Stomach smooth muscle (tissue), 2 donors: ENCODE results near the gene GAB4.

Experiments
- H3K27ac ChIP-seq: one replicate; pipeline ENCODE4 v1.7.0; 2013; ENCODE audit warnings: mild to moderate bottlenecking, low read length, inconsistent platforms
- H3K27me3 ChIP-seq, 2 donors: one replicate each; pipeline ENCODE4 v1.7.0; 2013; ENCODE audit warnings: low read length in 2 of 2; ENCODE audit not compliant: insufficient read depth in 2 of 2, control insufficient read depth in 1 of 2
- H3K36me3 ChIP-seq, 2 donors: one replicate each; pipeline ENCODE4 v1.7.0; 2013; ENCODE audit warnings: low read length in 2 of 2; ENCODE audit not compliant: control insufficient read depth in 2 of 2, insufficient read depth in 2 of 2
- H3K4me1 ChIP-seq: one replicate; pipeline ENCODE4 v1.7.0; 2013; ENCODE audit warnings: low read length; ENCODE audit not compliant: control insufficient read depth, insufficient read depth
- H3K4me3 ChIP-seq, 2 donors: one replicate each; pipeline ENCODE4 v1.7.0; 2013; ENCODE audit warnings: low read length in 2 of 2
- H3K9ac ChIP-seq, 2 donors: one replicate each; pipeline ENCODE4 v1.7.0; 2013; ENCODE audit warnings: low read length in 2 of 2, mild to moderate bottlenecking in 1 of 2
- H3K9me3 ChIP-seq, 2 donors: one replicate each; pipeline ENCODE4 v1.7.0; 2013; ENCODE audit warnings: low read length in 2 of 2; ENCODE audit not compliant: control insufficient read depth in 2 of 2
- donor health status: healthy.
- donor health status: Pancreatic carcinoma.

The GAB4 gene

GRCh38 chr22:16966251-16966650 lies 41.8 kb downstream of the GAB4 start:
- Histone ChIP-seq H3K9me3 (no peaks in the 10 kb centered on the region), H3K36me3 (no peaks in the 10 kb centered on the region), H3K4me1 (no peaks in the 10 kb centered on the region), H3K4me3 (no peak overlapping the region), H3K9ac (no peak overlapping the region), H3K27ac (no peak overlapping the region), H3K27me3 (peaks cover 0 to 3% of the 10 kb centered on the region in 2 donors)

GRCh38 chr22:16965560-16965959 lies 42.5 kb downstream of the GAB4 start:
- no peaks in the 10 kb centered on the region for H3K36me3 ChIP-seq
- H3K4me1 ChIP-seq = no peaks in the 10 kb centered on the region
- H3K9me3 ChIP-seq = no peaks in the 10 kb centered on the region
- H3K27ac ChIP-seq = no peak overlapping the region
- H3K9ac ChIP-seq = no peak overlapping the region
- no peak overlapping the region for H3K4me3 ChIP-seq
- peaks cover 0 to 3% of the 10 kb centered on the region in 2 donors for H3K27me3 ChIP-seq

GRCh38 chr22:16965083-16965482 lies 42.9 kb downstream of the GAB4 start:
- no peak overlapping the region for H3K27ac ChIP-seq
- no peaks in the 10 kb centered on the region for H3K4me1 ChIP-seq
- no peaks in the 10 kb centered on the region for H3K36me3 ChIP-seq
- H3K4me3 ChIP-seq = no peak overlapping the region
- peaks cover 0 to 3% of the 10 kb centered on the region in 2 donors for H3K27me3 ChIP-seq
- H3K9ac ChIP-seq = no peak overlapping the region
- no peaks in the 10 kb centered on the region for H3K9me3 ChIP-seq

DNA sequence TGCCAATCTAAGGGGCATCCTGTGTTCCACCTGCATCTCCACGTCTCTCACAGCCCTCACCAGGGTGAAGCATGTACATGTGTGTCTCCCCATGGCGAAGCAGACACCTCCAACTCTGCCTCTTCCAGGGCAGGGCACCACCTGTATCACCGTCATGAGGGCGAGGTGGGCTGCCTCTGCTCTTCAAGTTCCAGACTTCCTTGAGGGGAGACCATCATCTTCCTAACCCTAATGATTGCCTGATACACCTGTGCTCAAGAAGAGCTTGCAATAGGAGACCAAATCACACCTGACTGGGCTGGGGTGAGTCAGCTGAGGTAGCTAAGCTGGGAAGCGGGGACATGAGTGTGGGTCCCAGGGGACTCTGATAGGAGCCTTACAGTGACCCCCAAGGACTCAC lies 43.7 kb downstream of the GAB4 start:
- Histone ChIP-seq H3K9ac (no peak overlapping the region), H3K9me3 (no peaks in the 10 kb centered on the region), H3K27me3 (peaks cover 0 to 3% of the 10 kb centered on the region in 2 donors), H3K4me3 (no peak overlapping the region), H3K27ac (no peak overlapping the region), H3K36me3 (no peaks in the 10 kb centered on the region), H3K4me1 (no peaks in the 10 kb centered on the region)

DNA sequence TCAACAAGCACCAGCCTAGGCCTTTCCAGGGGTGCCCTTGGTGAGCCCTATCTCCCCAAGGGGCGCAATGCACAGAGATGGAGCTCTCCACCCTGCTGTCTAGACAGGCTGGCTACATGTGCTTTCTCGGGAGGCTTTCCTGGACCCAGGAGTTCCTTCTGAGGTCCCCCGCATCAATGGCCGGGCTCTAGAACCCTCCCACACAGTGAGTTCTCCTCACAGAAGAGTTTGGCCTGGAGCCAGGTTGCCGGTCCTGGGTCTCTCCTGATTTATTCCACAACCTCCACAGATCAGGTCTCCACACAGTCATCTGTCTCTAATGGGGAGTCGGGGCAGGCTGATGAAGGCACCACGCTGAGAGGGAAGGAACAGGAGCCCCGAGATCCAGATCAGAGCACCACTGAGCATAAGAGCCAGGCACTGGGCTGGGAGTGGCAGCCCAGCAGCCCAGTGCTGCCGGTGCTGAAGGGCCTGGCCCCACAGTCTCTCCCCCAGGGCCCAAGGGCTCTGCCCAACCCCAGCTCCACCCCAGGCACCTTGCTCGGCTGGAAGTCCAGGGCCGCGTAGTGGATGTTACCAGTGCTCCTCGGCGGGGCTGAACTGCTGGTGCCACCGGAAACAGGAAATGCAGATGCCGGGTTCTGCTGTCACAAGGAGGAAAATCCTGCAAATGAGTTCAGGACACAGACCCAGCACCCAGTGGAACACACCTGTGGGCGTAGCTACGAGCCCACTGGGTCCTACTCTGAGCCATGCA lies 44.7 kb downstream of the GAB4 start:
- Histone ChIP-seq H3K9ac (no peak overlapping the region), H3K9me3 (no peaks in the 10 kb centered on the region), H3K4me3 (no peak overlapping the region), H3K4me1 (no peaks in the 10 kb centered on the region), H3K36me3 (no peaks in the 10 kb centered on the region), H3K27ac (no peak overlapping the region), H3K27me3 (peaks cover 0 to 3% of the 10 kb centered on the region in 2 donors)

GRCh38 chr22:16962501-16962900 lies 45.5 kb downstream of the GAB4 start:
- Histone ChIP-seq H3K9me3 (no peaks in the 10 kb centered on the region), H3K9ac (no peak overlapping the region), H3K4me3 (no peak overlapping the region), H3K4me1 (no peaks in the 10 kb centered on the region), H3K27ac (no peak overlapping the region), H3K36me3 (no peaks in the 10 kb centered on the region), H3K27me3 (peaks cover 0 to 2% of the 10 kb centered on the region in 2 donors)

- Histone ChIP-seq H3K4me1 (no peaks in the 10 kb centered on the region), H3K9ac (no peak overlapping the region), H3K27me3 (peaks cover 0 to 2% of the 10 kb centered on the region in 2 donors), H3K27ac (no peak overlapping the region), H3K9me3 (no peaks in the 10 kb centered on the region), H3K4me3 (no peak overlapping the region), H3K36me3 (no peaks in the 10 kb centered on the region)
Observed at GRCh38 chr22:16961477-16962186, 46.4 kb downstream of the GAB4 start.

- Histone ChIP-seq H3K9me3 (no peaks in the 10 kb centered on the region), H3K9ac (no peak overlapping the region), H3K4me3 (no peak overlapping the region), H3K27ac (no peak overlapping the region), H3K36me3 (no peaks in the 10 kb centered on the region), H3K27me3 (peaks cover 0 to 2% of the 10 kb centered on the region in 2 donors), H3K4me1 (no peaks in the 10 kb centered on the region)
Observed at GRCh38 chr22:16960884-16961249, 47.2 kb downstream of the GAB4 start.

GRCh38 chr22:16960220-16960883 lies 47.7 kb downstream of the GAB4 start:
- Histone ChIP-seq H3K9ac (no peak overlapping the region), H3K36me3 (no peaks in the 10 kb centered on the region), H3K27ac (no peak overlapping the region), H3K9me3 (no peaks in the 10 kb centered on the region), H3K4me1 (no peaks in the 10 kb centered on the region), H3K27me3 (peaks cover 0 to 2% of the 10 kb centered on the region in 2 donors), H3K4me3 (no peak overlapping the region)

DNA sequence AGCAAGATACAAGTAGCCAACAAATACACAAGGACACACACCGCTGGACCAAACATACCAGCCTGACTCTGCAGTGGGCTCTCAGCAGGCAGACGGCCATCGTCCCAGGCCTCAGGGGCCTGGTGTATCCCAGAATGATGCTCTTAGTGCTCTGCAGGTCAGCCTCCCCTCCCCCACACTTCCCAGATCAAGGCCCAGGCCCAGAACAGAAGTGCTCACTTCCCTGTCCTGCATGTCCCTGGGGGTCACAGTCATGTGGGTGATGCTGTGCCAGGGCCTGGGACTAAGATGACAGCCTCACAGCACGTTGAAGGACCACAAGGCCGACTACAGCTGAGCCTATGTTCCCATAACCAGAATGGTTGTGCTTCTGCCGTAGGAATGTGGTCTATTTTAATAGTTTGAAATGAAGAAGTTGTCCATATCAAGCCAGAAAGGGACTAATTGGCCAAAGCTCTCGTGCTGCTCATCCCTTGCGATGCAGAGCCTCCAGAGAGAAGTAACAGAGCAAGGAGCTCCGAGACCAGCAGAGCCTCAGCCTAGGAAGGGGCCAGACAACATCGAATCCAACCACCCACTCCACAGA lies 48.6 kb downstream of the GAB4 start:
- H3K4me3 ChIP-seq = no peak overlapping the region
- H3K36me3 ChIP-seq = no peaks in the 10 kb centered on the region
- no peaks in the 10 kb centered on the region for H3K4me1 ChIP-seq
- peaks cover 0 to 2% of the 10 kb centered on the region in 2 donors for H3K27me3 ChIP-seq
- no peaks in the 10 kb centered on the region for H3K9me3 ChIP-seq
- H3K9ac ChIP-seq = no peak overlapping the region
- H3K27ac ChIP-seq = no peak overlapping the region
